Activated T-helper 1 cell treated with anti-CD3 and anti-CD28 coated beads, Interleukin-12 subunit alpha, Interleukin-12 subunit beta, Interleukin-2, Interleukin-4 antibody, amounts not matched to agents 30 ng/mL and 10 ng/mL and 1 ng/mL, durations not matched to agents 14 hours and 24 hours and 36 hours (primary cell): ENCODE results near the gene OR6K6. TPM values are rescaled to one million over a fixed set of nuclear protein-coding genes. Genes with fewer than 3 reads are reported as not detected.

Source experiments
- DNase-seq: peaks from one replicate; pipeline ENCODE4 v3.0.0; 2021; ENCODE audit warnings: low spot score
- H3K27ac Mint-ChIP-seq: one replicate; pipeline ENCODE4 v1.8.0; 2021; ENCODE audit warnings: mild to moderate bottlenecking, mixed read lengths
- H3K27me3 Mint-ChIP-seq: one replicate; pipeline ENCODE4 v1.8.0; 2022; ENCODE audit warnings: mild to moderate bottlenecking, moderate library complexity, mixed read lengths; ENCODE audit not compliant: insufficient read depth
- H3K36me3 Mint-ChIP-seq: one replicate; pipeline ENCODE4 v1.8.0; 2021; ENCODE audit warnings: low read depth, mixed read lengths
- H3K4me1 Mint-ChIP-seq: one replicate; pipeline ENCODE4 v1.8.0; 2021; ENCODE audit warnings: low read depth, mixed read lengths
- H3K4me3 Mint-ChIP-seq: one replicate; pipeline ENCODE4 v1.8.0; 2021; ENCODE audit warnings: mild to moderate bottlenecking, moderate library complexity, mixed read lengths
- H3K9me3 Mint-ChIP-seq: one replicate; pipeline ENCODE4 v1.8.0; 2021; ENCODE audit warnings: mixed read lengths
- intact Hi-C: fragments of 100-400 bp; cut with micrococcal nuclease; formaldehyde crosslinking; loops from one replicate; pipeline ENCODE4 v1.15.1; 2024
- total RNA-seq: library from RNA; stranded (reverse); gene quantifications from 2 replicates; pipeline ENCODE4 v1.2.3, GENCODE V29; 2022

OR6K6 gene
- not detected in 2 replicates for total RNA-seq

DNA sequence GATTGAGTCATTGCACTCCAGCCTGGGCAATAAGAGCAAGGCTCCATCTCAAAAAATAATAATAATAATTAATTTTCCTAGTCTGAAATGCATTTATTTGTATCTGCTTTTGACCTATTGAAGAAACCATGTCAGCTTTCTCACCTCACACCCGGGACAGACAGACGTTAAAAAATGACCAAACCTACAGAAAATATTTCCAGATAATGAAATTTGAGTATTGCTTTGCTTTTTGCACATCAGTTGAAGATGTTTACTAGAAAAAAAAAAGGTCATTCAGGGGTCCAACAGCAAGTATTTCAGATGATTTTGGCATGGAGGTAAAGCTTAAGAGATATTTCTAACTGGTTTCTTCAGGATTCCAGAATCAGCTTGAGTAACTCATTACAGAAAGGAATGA lies at the start of gene OR6K6:
Gene OR6K6, plus strand, starts transcription at position 301 of the 400 bp plus-strand sequence. CDS start 168 bp downstream, outside the sequence.
- no peaks in the 10 kb centered on the region for H3K9me3 Mint-ChIP-seq

GRCh38 chr1:158706096-158706495 lies 48.4 kb upstream of the OR6K6 start:
- H3K4me3 Mint-ChIP-seq: no peak overlapping the region
- intact Hi-C loops: no loop called here
- H3K4me1 Mint-ChIP-seq: no peaks in the 10 kb centered on the region

More for the DNA sequence above, at the start of gene OR6K6:
- Mint-ChIP-seq H3K27me3 (peaks cover 3% of the 10 kb centered on the region), H3K27ac (no peak within 1 kb of the TSS), H3K4me1 (no peaks in the 10 kb centered on the region), H3K4me3 (no peak within 1 kb of the TSS), H3K36me3 (no peaks in the 10 kb centered on the region)
- DNase-seq: no peak
- intact Hi-C loops: no loop called here

DNA sequence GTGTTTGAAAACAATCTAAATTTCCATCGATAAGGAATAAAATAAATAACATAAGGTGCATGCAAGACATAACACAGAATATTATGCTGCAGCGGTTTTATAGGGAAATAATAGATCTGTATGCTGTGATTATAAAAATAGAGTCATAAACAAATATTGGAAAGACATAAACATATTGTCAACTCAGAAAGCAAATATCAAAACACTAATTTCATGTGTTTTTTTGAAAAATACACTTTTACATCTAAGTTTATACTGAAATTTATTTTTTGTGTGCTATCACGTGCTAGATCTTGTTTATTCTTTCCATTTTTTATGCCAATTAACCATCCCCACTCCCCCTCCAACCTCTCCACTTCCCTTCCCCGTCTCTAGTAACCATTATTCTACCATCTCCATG lies 43.4 kb upstream of the OR6K6 start:
- H3K4me3 Mint-ChIP-seq: no peak overlapping the region
- H3K4me1 Mint-ChIP-seq: no peaks in the 10 kb centered on the region
- no peaks in the 10 kb centered on the region for H3K9me3 Mint-ChIP-seq
- intact Hi-C loops: loop anchor here (10.0 kb wide), 2 partner anchors 284 to 364 kb away; partner anchors contain the start of gene AIM2
- no peaks in the 10 kb centered on the region for H3K36me3 Mint-ChIP-seq
- no peak for DNase-seq
- H3K27me3 Mint-ChIP-seq: peaks cover 8% of the 10 kb centered on the region
- H3K27ac Mint-ChIP-seq: no peak overlapping the region

More at GRCh38 chr1:158706096-158706495, 48.4 kb upstream of the OR6K6 start:
- Mint-ChIP-seq H3K27ac (no peak overlapping the region), H3K9me3 (no peaks in the 10 kb centered on the region), H3K27me3 (peaks cover 2% of the 10 kb centered on the region), H3K36me3 (no peaks in the 10 kb centered on the region)
- DNase-seq: no peak

GRCh38 chr1:158714754-158715153 lies 39.8 kb upstream of the OR6K6 start:
- H3K36me3 Mint-ChIP-seq: no peaks in the 10 kb centered on the region

DNA sequence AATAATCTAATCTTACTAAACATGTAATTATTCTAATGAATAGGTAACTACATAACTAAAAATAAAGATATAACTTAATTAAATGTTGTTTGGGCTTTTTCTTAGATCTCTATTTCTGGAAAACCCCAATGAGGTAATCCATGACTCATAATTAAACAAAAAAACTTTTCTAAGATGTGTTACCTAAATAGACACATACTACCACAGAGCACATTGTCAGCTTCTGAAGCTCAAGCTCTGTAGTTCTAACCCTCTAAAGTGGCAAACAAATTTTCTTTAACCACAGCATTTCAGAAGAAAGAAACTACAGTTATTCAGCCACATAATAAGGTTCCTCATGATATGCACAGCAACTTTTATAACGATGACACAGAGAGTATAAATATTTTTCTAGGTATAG lies 38.2 kb upstream of the OR6K6 start:
- no peak for DNase-seq
- Mint-ChIP-seq H3K27me3 (peaks cover 8% of the 10 kb centered on the region), H3K4me1 (no peaks in the 10 kb centered on the region), H3K27ac (peak overlapping the region; percentile 56), H3K9me3 (no peaks in the 10 kb centered on the region), H3K4me3 (no peak overlapping the region), H3K36me3 (no peaks in the 10 kb centered on the region)
- intact Hi-C loops: loop anchor here (1.0 to 10.0 kb wide), 4 partner anchors 102 to 358 kb away; partner anchors contain the start of gene AIM2

More at GRCh38 chr1:158714754-158715153, 39.8 kb upstream of the OR6K6 start:
- Mint-ChIP-seq H3K27ac (no peak overlapping the region), H3K4me3 (no peak overlapping the region), H3K9me3 (no peaks in the 10 kb centered on the region), H3K27me3 (peaks cover 8% of the 10 kb centered on the region), H3K4me1 (no peaks in the 10 kb centered on the region)
- DNase-seq: no peak
- intact Hi-C loops: loop anchor here (10.0 kb wide), 2 partner anchors 280 to 360 kb away; partner anchors contain the start of gene AIM2

GRCh38 chr1:158717344-158717743 lies 37.2 kb upstream of the OR6K6 start:
- Mint-ChIP-seq H3K27me3 (peaks cover 7% of the 10 kb centered on the region), H3K9me3 (no peaks in the 10 kb centered on the region), H3K36me3 (no peaks in the 10 kb centered on the region), H3K4me1 (no peaks in the 10 kb centered on the region), H3K27ac (no peak overlapping the region), H3K4me3 (no peak overlapping the region)
- intact Hi-C loops: loop anchor here (2.0 to 10.0 kb wide), 3 partner anchors 101 to 357 kb away; partner anchors contain the start of gene AIM2
- no peak for DNase-seq

DNA sequence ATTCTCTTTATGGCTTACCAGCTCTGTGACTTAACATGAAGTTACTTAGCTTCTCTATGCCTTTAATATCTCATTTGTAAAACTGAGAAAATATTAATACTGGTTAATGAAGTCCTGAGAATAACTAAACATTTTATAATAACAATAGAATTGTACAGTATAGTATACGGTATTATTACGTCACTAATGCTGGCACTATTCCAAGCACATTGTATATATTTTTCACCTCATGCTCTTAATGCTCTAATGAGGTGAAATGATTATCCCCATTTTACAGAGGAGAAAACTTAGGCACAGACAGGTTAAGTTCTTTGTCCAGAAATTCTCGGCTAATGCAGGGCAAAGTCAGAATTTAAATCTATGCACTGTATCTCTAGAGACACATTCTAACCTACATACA lies 34.9 kb upstream of the OR6K6 start:
- Mint-ChIP-seq H3K36me3 (no peaks in the 10 kb centered on the region), H3K27me3 (peaks cover 6% of the 10 kb centered on the region), H3K9me3 (no peaks in the 10 kb centered on the region), H3K4me3 (no peak overlapping the region), H3K4me1 (no peaks in the 10 kb centered on the region), H3K27ac (no peak overlapping the region)
- no peak for DNase-seq
- intact Hi-C loops: loop anchor here (10.0 kb wide), 2 partner anchors 275 to 355 kb away; partner anchors contain the start of gene AIM2

GRCh38 chr1:158720620-158721019 lies 33.9 kb upstream of the OR6K6 start, which contains the start of gene OR6K3:
OR6K3 (minus strand) TSS chr1:158720720; CDS start chr1:158718115, 2,605 bp downstream.
- no peaks in the 10 kb centered on the region for H3K9me3 Mint-ChIP-seq
- no peak within 1 kb of the TSS for H3K27ac Mint-ChIP-seq
- H3K36me3 Mint-ChIP-seq: no peaks in the 10 kb centered on the region
- intact Hi-C loops: no loop called here
- H3K4me1 Mint-ChIP-seq: no peaks in the 10 kb centered on the region
- no peak within 1 kb of the TSS for H3K4me3 Mint-ChIP-seq
- DNase-seq: no peak
- peaks cover 5% of the 10 kb centered on the region for H3K27me3 Mint-ChIP-seq

DNA sequence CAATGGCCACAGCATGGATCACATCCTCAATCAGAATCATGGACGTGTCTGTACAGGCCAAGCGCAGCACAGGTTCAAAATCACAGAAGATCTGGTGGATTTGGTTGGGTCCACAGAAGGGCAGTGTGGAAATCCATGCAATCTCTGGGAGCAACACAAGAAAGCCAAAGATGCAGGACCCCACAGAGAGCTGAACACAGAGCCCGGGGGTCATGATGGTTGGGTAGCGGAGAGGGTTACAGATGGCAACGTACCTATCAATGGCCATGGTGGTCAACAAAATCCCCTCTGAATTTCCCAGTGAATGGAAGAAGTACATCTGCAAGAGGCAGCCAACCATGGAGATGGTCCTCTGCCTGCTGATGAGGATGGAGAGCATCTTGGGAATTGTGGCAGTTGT lies 30.1 kb upstream of the OR6K6 start:
- DNase-seq: no peak
- Mint-ChIP-seq H3K4me3 (no peak overlapping the region), H3K36me3 (no peaks in the 10 kb centered on the region), H3K27ac (no peak overlapping the region), H3K27me3 (peaks cover 14% of the 10 kb centered on the region), H3K9me3 (no peaks in the 10 kb centered on the region), H3K4me1 (no peaks in the 10 kb centered on the region)
- intact Hi-C loops: no loop called here

DNA sequence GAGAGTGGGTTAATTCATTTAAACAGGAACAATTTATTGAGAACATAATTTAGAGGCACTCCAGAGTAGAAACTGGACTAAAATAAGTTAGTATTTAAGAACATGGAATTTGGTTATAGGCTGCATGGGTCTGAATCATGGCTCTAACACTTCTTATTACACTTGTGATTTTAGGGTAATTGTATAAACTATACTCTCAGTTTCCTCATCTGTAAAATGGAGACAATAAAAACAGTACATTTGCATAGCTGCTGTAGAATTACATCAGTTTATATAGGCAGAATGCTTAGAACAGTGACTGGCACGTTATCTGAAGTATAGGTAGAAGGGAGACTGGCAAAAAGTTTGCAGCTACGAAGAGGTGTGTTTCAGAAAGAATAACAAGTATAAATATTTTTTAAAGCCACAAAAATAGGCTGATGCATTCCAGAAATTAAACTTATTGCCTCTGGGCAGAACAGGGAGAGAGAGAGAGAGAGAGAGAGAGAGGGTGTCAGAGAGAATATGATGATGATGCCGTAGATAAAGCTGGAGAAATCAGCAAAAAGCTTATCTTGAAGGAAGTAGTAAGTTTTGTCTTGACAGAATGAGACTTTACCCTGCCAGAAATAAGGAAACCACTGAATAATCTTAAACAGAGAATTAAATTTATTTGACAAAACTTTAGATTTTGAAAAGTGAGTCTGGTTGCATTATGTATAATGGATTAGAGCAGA lies 25.9 kb upstream of the OR6K6 start:
- no peak for DNase-seq
- Mint-ChIP-seq H3K4me1 (no peaks in the 10 kb centered on the region), H3K36me3 (no peaks in the 10 kb centered on the region), H3K9me3 (no peaks in the 10 kb centered on the region), H3K4me3 (no peak overlapping the region), H3K27ac (no peak overlapping the region), H3K27me3 (peaks cover 18% of the 10 kb centered on the region)
- intact Hi-C loops: no loop called here

DNA sequence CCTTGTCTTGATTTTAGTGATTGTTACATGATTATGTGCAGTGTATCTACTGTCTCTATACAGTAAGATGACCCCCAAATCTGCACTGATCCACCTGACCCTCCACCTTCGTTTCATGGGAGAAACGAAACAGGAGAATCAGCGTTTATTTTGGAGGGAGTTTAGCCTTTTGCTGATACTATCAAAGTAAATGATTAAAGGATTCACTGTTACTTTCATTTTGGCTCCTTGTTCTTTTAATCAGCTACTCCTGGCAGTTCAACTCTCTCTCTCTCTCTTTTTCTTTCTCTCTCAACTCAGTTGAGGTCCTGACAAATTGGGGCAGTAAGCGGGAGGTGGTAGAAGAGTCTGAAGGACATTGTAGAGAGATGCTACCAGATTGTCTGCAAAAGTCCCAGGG lies 24.1 kb upstream of the OR6K6 start:
- no peak for DNase-seq
- Mint-ChIP-seq H3K9me3 (no peaks in the 10 kb centered on the region), H3K4me3 (no peak overlapping the region), H3K27me3 (peaks cover 21% of the 10 kb centered on the region), H3K36me3 (no peaks in the 10 kb centered on the region), H3K4me1 (no peaks in the 10 kb centered on the region), H3K27ac (no peak overlapping the region)
- intact Hi-C loops: no loop called here

DNA sequence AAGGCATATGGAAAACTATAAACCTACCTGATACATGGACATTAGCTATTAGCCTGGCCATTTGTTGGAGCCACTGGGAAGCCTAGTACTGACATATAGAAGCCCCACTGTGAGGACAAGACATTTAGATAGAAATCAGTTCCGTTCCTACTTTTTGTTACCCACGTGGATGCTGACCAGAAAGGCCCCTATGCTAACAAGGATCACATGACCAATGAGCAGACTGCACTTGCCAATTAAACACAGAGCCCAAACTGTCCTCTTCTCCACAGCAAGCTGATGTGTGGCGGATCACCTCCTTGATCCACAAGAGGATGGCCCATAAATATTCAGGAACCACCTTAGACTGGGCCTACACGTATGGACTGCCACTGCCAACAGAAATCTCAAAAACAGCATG lies 22.8 kb upstream of the OR6K6 start:
- intact Hi-C loops: no loop called here
- H3K4me1 Mint-ChIP-seq: no peaks in the 10 kb centered on the region
- H3K27ac Mint-ChIP-seq: no peak overlapping the region
- H3K9me3 Mint-ChIP-seq: no peaks in the 10 kb centered on the region
- no peak for DNase-seq
- H3K36me3 Mint-ChIP-seq: no peaks in the 10 kb centered on the region
- no peak overlapping the region for H3K4me3 Mint-ChIP-seq
- H3K27me3 Mint-ChIP-seq: peaks cover 17% of the 10 kb centered on the region

- H3K27me3 Mint-ChIP-seq: peaks cover 17% of the 10 kb centered on the region
- H3K27ac Mint-ChIP-seq: no peak overlapping the region
- no peaks in the 10 kb centered on the region for H3K36me3 Mint-ChIP-seq
- no peaks in the 10 kb centered on the region for H3K4me1 Mint-ChIP-seq
- no peaks in the 10 kb centered on the region for H3K9me3 Mint-ChIP-seq
- DNase-seq: no peak
- H3K4me3 Mint-ChIP-seq: no peak overlapping the region
- intact Hi-C loops: no loop called here
These were observed 22.0 kb upstream of the OR6K6 start for GRCh38 chr1:158732524-158732923.
